HG03280 (cell line): Measurements from ENCODE around the gene CCDC148.
"Not testable (repeated sequence)": the region's sequence is repeated elsewhere in the genome, so short reads cannot be mapped to it uniquely, and the experiment has no call there.

Experiments
- ATAC-seq: cut with Tn5 transposase; IDR thresholded peaks from one replicate; pipeline ENCODE4 v1.9.1; 2021; ENCODE audit warnings: mild to moderate bottlenecking, moderate library complexity; ENCODE audit not compliant: unreplicated experiment

CCDC148 gene

GRCh38 chr2:158439062-158439461 is 17.5 kb downstream of the CCDC148 start:
- ATAC-seq: not testable (repeated sequence)

GRCh38 chr2:158433716-158434115 is 22.8 kb downstream of the CCDC148 start:
- not testable (repeated sequence) for ATAC-seq

GRCh38 chr2:158432117-158432516 is 24.4 kb downstream of the CCDC148 start:
- no peak for ATAC-seq

- ATAC-seq: no peak
Measured at GRCh38 chr2:158414538-158414937, 42.0 kb downstream of the CCDC148 start.

- ATAC-seq: no peak
Measured at GRCh38 chr2:158413581-158413980, 43.0 kb downstream of the CCDC148 start.

GRCh38 chr2:158412206-158412605 is 44.3 kb downstream of the CCDC148 start:
- no peak for ATAC-seq

GRCh38 chr2:158411748-158412147 is 44.8 kb downstream of the CCDC148 start:
- ATAC-seq: no peak

- no peak for ATAC-seq
Measured at GRCh38 chr2:158410132-158410531, 46.4 kb downstream of the CCDC148 start.

- no peak for ATAC-seq
Measured at GRCh38 chr2:158407031-158407430, 49.5 kb downstream of the CCDC148 start.

- ATAC-seq: no peak
Measured at GRCh38 chr2:158405341-158405740, 51.2 kb downstream of the CCDC148 start.

- ATAC-seq: no peak
Measured at GRCh38 chr2:158403237-158403636, 53.3 kb downstream of the CCDC148 start.

- no peak for ATAC-seq
Measured at GRCh38 chr2:158402665-158403064, 53.9 kb downstream of the CCDC148 start.

- no peak for ATAC-seq
Measured at GRCh38 chr2:158395166-158395565, 61.4 kb downstream of the CCDC148 start.

GRCh38 chr2:158394453-158394852 is 62.1 kb downstream of the CCDC148 start:
- no peak for ATAC-seq

GRCh38 chr2:158393886-158394285 is 62.7 kb downstream of the CCDC148 start:
- no peak for ATAC-seq

- no peak for ATAC-seq
Measured at GRCh38 chr2:158392687-158393086, 63.9 kb downstream of the CCDC148 start.

- ATAC-seq: no peak
Measured at GRCh38 chr2:158391876-158392275, 64.7 kb downstream of the CCDC148 start.

GRCh38 chr2:158391361-158391760 is 65.2 kb downstream of the CCDC148 start:
- ATAC-seq: no peak

- no peak for ATAC-seq
Measured at GRCh38 chr2:158388159-158388558, 68.4 kb downstream of the CCDC148 start.

GRCh38 chr2:158385646-158386045 is 70.9 kb downstream of the CCDC148 start:
- ATAC-seq: no peak

GRCh38 chr2:158381978-158382377 is 74.6 kb downstream of the CCDC148 start:
- ATAC-seq: no peak

- no peak for ATAC-seq
Measured at GRCh38 chr2:158381205-158381604, 75.3 kb downstream of the CCDC148 start.

- no peak for ATAC-seq
Measured at GRCh38 chr2:158380746-158381145, 75.8 kb downstream of the CCDC148 start.

- ATAC-seq: no peak
Measured at GRCh38 chr2:158378926-158379325, 77.6 kb downstream of the CCDC148 start.
